Neural progenitor cell (in vitro differentiated cells): ENCODE measurements around the gene PAX9.

Source experiments
- EZH2 ChIP-seq: fragments of 200-600 bp; sonication (generic); IDR thresholded peaks from 2 replicates; pipeline ENCODE4 v1.6.1; 2017; ENCODE audit warnings: antibody characterized with exemption, mild to moderate bottlenecking, moderate library complexity
- EZH2phosphoT487 ChIP-seq: fragments of 200-600 bp; sonication (generic); IDR thresholded peaks from 2 replicates; pipeline ENCODE4 v1.6.1; 2017; ENCODE audit warnings: antibody characterized with exemption
- TF ChIP-seq, protein P1 (sequence below): fragments of 200-600 bp; sonication (generic); IDR thresholded peaks from 2 replicates; pipeline ENCODE4 v1.5.1; 2017; ENCODE audit warnings: antibody characterized with exemption, mild to moderate bottlenecking

- TF ChIP-seq EZH2 (no peak), EZH2phosphoT487 (no peak)
- TF ChIP-seq, protein P1, sequence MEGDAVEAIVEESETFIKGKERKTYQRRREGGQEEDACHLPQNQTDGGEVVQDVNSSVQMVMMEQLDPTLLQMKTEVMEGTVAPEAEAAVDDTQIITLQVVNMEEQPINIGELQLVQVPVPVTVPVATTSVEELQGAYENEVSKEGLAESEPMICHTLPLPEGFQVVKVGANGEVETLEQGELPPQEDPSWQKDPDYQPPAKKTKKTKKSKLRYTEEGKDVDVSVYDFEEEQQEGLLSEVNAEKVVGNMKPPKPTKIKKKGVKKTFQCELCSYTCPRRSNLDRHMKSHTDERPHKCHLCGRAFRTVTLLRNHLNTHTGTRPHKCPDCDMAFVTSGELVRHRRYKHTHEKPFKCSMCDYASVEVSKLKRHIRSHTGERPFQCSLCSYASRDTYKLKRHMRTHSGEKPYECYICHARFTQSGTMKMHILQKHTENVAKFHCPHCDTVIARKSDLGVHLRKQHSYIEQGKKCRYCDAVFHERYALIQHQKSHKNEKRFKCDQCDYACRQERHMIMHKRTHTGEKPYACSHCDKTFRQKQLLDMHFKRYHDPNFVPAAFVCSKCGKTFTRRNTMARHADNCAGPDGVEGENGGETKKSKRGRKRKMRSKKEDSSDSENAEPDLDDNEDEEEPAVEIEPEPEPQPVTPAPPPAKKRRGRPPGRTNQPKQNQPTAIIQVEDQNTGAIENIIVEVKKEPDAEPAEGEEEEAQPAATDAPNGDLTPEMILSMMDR: no peak
These were observed 61.9 kb downstream of the PAX9 start for GRCh38 chr14:36723530-36723929.
